Suppressor macrophage treated with lipopolysaccharide for 1 hour (primary cell): ENCODE data around the gene GPR183.

Experiments used
- DNase-seq, 3 donors: peaks; one replicate each; pipeline ENCODE4 v3.0.0-alpha.2; 2020 to 2022

GPR183 gene

DNA sequence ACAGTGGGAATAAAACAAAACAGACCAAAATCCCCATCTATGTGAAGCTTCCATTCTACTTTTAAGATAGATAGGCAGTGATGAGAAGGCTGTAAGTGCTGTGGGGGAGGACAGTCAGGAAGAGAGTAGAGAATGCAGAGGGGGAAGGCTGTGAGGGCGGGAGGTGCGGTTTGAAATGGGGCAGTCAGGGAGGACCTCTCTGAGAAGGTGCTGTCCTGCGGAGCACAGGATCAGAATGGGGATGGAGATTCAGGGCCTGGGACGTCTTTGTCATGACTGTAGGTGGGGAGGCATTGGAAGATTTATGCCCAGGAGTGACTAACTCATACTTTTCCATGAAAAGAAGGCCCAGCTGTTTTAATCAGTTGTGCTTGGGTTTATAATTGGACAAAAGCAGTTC lies 3.9 kb upstream of the GPR183 start:
- peak in 1 of 3 donors; percentile 7 for DNase-seq

DNA sequence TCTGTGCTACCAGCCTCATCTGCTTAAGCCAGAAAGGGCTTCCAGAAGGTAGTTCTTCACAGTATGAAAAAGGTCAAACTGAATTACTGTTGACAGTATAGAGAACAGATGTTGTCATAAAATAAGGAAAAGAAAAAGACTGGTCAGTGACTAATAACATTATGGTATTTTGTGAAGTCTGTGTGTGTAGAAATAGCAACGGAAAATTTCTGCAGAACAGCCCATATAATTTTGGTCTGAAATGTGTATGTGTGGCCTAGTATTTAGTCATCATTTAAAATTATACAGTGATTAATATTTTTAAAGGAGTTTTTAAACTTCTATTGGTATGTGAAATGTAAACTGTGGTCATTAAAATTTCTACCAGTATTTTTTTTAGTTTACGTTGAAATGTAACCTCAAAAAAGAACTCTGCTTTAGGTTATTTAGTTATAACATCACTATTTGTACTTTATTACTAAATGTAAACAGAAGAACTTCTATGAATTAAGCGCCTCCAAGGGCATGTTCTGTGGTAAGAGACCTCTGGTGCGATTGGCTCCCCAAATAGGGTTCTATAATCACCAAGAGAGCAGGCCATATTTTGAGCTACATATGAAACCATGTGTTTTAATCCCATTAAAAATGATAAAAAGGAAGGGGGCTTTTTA lies 3.3 kb upstream of the GPR183 start:
- peak; percentile 66 to 97 (median 93) for DNase-seq

DNA sequence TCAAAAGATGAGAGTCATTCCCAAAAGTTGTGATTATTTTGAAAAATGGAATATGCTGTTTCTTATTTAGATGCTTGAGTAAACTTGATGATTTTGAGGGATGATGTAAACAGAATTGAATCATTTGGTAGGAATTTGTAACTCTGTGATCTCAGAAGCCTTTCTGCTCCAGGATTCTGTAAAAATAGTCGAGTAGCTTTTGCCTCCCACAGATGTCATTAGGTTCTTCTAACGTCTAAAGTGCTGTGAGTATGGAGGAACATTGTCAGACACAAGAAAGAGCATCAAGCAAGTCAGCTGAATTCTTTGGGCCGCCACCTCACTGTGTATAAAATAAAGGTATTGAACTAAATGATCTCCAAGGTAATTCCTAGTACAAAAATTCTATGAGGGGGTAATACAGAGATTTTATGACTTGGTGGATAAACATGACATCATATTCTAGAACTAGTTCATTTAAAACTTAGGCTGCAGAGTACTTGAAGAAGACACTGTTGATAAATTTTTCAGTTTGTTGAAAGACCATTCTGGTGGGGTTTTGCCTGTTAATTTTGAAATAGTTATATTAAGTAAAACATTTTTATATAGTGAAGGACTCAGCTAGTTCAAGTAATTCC lies 1.4 kb upstream of the GPR183 start:
- peak in 2 of 3 donors; percentile 78 to 86 for DNase-seq

DNA sequence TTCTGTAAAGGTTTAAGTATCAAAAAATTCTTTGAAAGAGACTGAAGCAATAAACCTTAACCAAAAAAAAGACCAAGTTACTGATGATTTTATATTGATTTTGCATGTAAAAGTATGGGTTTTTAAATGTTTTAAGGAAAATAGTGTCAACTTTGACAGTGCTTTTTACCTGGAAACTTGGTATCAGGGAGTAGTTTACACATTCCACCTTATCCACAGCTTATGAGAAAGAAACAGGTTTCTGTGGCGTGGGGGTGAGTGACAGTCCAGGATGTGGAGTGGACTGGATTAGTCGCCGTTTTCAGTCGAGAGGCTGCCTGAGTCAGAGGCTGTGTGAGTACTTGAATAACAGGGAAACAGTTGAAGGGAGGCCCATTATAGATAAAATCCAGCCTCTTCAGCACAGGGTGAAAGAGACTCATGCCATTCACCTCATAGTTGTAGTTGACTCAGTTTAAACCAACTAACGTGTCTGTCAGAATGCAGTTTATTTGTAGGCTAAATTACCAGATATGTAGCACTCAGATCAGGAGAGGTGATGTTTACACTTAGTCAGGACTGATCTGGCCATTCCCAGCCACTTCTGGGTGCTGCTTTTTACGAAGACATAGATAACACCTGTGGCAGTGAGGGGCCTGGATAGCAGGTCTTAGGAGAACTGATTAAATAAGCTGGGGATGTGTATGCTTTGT lies 595 bp upstream of the GPR183 start:
- DNase-seq: peak; percentile 82 to 89 (median 89)

DNA sequence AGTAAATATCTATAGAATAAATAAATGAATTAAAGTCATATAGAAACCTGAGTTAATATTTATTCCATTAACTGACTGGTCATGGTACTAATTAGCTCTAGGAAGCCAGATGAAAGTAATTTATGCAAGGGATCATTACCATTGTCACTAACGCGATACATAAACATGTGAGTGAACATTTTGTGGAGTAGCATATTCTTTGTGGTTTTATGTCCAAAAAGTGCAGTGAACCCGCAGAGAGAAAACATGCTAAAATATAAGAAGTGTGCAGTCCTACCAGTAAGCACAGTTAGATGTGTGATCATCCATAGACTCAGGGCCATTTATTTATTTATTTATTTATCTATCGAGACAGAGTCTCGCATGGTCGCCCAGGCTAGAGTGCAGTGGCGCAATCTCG lies 1.6 kb downstream of the GPR183 start:
- DNase-seq: peak in 2 of 3 donors; percentile 34 to 35

DNA sequence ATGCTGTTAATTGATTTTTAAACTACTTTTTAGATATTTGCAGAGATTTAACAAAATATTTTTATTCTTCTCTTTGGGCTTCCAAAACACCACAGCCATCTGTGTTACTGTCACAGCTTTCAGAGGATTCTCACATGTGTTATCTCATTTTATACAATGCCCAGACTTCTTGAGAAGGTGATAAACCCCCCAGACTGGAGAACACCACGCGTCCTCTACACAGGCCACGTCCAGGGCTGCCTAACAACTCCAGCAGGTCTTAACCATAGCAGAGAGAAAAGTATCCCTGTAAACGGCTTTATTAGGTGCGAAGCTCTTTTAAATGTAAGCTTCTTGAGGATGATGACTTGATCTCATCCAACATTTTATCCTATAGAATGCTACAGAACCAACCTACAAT lies 2.0 kb downstream of the GPR183 start:
- DNase-seq: peak in 2 of 3 donors; percentile 33 to 41

DNA sequence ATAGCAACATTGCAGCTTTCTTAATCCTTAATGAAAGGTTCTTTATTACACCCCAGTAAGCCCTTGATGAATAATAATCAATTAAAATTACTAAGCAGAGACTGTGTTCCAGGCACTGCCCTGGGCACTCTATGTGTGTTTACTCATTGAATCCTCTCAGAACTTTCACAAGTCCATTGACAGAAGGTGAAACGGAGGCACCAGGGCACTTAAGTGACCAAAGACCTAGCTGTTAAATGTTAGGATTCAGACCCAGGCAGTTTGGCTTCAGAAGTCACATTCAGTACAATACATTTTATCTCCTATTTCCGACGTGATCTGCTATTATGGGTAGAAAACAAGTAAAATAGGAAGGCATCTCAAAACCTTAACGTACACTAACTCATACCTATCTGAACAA lies 2.7 kb downstream of the GPR183 start:
- DNase-seq: peak in 2 of 3 donors; percentile 26 to 42

DNA sequence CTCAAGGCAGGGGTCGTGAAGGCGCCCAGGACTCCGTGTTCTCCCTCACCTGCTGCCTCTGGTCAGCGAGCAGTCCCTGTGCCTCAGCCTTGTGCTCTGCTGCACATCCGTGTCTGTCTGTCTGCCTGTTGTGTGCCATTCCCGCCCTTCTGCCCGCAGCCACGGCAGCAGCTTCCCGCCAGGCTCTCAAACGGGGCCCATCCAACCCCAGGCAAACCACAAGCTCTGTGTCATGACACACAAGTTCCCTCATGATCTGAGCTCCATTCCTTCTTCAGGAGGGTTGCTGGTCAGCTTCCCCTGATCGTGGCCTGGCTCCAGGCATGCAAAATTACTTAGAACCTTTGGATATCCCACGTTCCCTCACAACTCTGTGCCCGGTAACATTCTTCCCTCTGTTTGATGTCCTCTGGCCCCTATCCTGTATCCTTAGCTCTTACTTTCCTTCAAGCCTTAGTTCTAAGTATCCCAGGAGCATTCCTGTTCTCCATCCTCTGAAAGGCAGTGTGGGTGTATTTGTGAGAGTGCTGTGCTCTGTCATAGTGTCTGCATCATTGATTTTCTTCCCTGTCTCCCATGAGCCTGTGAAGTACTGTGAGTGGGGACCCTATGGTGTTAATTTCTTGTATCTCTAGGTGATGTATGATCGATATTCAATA lies 3.2 kb downstream of the GPR183 start:
- DNase-seq: peak; percentile 73 to 76 (median 73)

DNA sequence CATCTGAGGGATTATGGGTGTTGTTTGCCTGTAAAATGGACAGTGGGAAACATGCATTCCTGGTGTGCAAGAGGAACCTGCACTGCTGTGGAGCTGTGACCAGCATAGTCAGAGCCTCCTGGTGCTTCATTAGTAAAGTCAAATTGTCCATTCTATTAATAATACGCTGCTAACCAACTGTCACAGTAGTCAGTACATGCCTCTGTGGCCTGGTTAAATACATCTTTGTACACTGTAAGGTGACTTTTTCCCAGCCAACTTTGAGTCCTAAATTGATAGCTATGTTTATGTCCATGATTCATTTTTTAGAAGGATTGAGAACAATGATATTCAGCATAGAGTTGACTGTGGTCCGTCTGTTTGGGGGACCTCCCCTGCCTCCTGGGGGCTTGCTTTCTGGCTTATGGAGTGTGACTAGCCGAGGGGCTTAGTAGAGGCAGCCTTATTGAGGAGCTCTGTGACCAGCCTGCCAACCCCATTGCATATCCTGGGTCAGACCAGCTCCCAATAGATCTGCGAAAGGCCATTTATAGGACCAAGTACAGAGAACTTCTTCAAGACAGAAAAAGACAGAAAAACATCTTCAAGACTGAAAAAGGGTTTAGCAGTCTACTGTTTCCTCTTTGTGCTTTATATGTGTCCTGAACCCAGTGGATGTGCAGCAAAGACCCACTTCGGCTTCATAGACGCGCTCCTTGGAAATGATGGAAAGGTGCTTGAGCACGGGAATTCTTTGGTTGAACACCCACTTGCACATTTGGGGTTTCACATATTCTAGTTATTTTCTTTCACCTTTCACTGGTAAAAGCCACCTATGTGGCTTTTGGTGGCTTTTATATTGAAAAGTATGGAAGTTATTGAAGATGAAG lies 4.3 kb downstream of the GPR183 start:
- peak in 2 of 3 donors; percentile 33 to 52 for DNase-seq

DNA sequence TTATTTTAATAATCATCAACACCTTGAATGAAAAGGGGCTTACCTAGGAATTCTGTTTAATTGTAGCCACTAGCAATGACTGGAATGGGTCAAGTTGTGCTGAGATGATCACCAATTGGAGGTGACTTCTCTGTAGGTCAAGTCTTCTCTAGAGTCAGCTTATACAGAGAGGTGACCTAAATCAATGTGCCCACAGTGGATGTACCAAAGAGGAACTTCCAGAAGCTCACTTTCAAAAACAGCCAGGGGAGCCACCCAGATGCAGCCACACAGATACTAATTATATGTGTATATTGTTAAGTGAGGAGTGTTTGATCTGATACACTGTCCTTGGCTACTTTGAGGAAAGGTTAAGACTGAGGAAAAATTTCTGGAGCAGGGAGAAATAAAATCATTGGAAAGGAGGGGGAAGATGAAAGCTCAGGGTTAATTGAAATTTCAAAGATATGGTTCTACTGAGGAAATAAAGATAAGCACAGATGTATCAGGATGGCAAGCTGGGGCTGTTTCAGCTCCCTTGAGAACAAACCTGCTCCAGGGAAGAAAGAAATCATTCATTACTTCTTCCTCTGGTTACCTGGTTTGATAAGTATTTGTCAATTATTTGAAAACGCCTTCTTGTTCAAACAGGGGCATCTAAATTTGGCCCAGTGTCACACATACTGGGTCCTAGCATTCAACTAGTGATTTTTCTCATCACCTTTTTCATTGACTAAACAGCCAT lies 5.1 kb downstream of the GPR183 start:
- DNase-seq: peak in 2 of 3 donors; percentile 49

DNA sequence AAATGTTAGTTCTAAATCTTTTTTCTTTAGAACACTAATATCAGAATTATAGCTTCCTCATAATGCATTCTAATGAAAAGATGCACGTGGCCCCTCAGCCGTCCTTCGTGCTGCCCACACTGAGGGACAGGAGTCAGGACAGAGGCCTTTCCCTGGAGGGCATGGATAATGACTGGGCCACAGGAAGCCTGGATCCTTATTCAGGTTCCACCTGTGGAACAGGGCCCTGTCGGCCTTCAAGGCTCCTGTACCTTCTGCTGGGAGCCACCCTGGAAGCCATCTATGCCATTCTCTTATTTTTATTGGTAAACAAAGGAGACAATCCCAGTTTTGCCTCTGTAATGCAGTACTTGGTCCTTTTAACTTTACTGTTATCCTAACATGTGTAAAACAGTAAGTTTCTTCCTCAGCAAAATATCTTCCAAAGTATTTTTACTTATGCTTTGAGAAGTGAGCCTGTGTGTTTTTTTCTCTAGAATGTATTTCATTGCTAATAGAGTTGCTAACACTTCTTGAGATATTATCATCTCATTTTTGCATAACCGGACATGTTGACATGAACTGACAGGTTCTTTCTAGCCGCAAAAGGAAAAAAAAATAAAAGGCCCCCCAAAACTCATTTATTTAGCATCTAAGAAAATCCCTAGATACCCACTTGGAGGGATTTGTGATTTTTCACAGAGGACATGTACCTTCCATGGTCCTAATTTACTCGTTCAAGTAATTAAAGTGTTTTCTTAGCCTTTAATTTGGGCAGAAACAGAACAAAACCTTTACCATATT lies 6.0 kb downstream of the GPR183 start:
- DNase-seq: peak in 2 of 3 donors; percentile 37 to 54

DNA sequence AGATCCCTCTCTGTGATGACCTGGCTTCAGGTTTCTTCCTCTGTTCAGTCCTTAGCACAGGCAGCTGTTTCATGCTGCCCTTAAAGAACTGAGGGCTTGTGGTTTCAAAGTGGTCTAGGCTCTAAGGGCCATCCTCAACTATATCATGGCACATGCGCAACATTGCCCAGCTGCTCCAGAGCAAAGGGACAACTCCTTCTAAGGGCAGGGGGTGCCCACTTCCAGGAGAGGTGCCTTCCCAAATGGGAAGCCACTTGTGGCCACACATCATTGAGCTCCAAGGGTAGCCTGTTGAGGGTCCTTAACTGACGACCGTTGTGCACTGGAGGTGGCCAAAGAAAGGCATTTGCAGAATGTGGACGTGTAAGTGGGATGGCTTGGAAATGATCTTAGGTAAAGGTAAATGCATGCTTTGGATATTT lies 7.3 kb downstream of the GPR183 start:
- peak in 2 of 3 donors; percentile 37 to 53 for DNase-seq

DNA sequence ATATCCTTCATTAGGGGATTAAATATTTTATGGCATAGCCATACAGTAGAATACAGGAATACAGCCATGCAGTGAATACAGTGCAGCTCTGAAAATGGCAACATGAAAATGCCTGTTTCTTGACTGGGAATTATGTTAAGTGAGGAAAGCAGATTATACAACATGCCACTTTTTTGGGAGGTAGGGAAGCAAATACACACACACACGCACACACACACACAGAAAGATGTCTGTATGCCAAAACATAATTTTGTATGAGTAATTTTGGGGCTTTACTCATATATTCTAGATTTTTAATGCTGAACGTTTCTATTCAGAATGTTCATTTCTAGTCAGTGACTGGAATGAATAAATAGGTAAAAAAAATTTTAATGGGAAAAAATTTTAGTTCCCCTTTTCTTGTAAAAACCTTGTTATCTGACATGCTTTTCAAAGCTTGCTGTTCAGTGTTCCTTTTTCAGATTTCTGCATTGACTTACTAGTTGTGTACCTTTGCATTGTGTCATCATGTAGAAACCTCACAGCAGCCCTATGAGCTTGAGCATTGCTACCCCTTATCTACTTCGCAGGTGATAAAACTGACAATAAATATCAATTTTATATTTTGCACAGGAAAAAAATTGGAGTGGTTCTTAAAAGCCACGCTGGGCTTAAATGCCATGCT lies 7.8 kb downstream of the GPR183 start:
- DNase-seq: peak in 2 of 3 donors; percentile 52 to 54

DNA sequence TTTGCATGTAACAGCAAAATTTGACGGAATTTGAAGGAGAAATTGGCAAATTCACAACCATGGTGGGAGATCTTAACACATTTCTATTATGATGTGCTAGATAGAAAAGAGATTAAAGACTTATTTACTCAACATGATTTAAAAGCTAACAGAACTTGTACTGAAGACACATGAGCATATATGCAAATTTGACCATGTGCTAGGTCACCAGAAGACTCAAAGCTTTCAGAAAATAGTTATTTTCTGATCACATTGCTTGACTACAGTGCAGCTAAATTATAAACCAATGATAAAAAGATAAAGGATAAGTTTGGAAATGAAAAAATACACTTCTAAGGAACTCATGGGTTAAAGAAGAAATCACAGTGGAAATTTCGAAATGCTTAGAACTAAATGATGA lies 9.1 kb downstream of the GPR183 start:
- peak in 2 of 3 donors; percentile 19 to 43 for DNase-seq

DNA sequence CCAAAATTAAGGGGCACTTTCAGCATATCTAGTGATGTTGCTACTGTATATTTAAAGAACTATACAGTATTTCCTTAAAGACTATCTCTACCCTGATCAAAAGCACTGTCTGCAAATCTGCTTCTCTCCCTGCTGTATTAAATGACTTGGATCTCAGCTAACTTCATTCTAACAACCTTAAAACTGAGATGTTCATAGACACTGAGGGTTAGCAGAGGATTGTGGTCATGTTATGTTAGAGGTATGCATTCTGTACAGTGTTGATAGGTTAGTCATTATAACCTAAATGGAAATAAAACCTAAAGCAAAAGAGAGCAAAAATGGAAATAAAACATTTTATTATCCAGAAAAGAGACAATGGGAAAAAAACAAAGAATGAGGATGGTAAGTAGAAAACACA lies 9.9 kb downstream of the GPR183 start:
- peak in 1 of 3 donors; percentile 18 for DNase-seq

DNA sequence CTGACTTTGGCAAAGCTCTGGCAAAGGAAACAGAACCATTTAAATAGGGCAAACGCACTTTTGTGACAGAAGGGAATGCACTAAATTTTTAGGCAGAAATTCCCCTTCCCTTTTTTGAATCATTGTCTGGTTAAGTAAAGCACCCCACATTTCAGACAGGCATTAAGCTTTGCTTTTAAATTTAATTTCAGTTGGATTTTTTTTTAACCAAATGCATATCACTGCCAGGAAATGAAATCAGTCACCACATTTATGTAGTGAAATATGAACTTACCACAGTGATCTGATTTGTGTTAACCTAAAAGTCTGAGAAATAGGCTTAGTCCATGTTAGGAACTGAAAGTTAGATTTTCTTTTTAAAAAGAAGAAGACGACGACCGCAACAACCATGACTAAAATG lies 10.8 kb downstream of the GPR183 start:
- DNase-seq: peak; percentile 63 to 88 (median 82)

DNA sequence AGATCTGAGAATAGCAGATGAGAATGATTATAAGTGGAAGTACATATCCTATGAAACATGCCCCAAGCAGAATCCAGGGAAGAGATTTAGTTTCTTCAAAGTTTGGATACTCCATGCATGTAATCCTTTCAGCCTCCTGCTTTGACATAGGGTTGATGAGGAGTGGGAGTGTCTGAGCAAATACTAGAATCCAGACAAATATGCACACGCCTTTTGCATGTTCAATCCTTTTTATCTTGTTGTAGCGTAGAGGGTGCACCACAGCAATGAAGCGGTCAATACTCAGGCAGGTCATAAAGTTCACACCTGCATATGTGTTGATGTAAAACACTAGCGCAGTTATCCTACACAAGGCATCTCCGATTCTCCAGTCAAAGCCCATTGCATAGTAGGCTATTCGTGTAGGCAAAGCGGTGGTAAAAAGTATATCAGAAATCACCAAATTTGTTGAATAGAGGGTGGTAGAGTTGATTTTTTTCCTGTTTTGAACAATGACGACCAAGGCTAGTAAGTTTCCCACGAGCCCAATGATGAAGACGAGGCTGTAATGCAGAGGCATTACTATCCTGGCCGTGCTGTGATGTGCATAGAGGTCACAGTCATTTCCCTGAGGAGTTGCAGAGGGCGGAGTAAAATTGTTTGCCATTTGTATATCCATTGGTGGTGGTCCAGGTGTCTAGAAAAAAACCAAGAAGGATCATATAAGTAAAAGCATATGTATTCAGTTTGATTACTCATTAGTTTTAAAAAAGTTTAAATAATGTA lies 11.5 kb downstream of the GPR183 start:
- DNase-seq: peak in 1 of 3 donors; percentile 26

DNA sequence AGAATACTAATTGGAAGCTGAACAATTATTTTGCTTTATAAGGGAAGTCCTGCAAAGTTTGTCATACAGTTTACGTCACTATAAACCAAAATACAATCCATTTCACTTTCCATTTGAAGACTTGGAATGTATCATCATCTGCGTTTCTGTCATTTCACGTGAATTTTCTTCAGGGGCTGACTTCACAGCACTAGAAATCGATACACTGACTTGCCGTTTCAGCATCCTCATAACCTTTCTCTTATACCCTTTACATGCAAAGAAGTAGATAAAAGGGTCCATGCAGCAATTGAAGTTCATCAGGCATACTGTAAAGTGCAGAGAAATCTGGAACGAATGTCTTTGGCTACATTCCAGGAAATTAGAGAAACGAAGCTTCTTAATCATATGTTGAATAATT lies 12.2 kb downstream of the GPR183 start:
- DNase-seq: peak in 2 of 3 donors; percentile 64 to 76

DNA sequence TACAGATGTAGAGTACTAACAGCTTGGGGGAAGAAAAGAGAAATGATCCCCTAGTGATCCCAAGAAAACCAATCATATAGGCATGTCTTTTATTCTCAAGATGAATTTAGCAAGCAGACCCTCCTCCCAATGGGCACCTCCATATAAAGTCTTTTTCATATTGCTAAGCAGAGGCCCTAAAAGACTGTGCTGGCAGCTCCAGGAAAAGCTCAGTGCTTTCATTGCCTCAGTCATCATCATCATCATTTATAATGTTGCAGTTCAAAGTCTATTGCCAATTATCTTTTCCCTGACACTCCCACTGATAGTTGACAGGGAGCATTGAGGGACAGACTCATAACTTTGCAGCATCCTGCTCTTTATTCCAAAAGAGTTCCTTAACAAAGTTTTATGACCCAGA lies 13.0 kb downstream of the GPR183 start:
- DNase-seq: peak in 1 of 3 donors; percentile 44
